OCI-LY7 (cell line): Measurements from ENCODE around the gene CSF1R. TPM values are rescaled to one million over a fixed set of nuclear protein-coding genes. Genes with fewer than 3 reads are reported as not detected.
A peak's percentile ranks its signal among the peaks of the same experiment; 100 is the strongest.

Source experiments
- BruUV-seq: library from RNA; stranded (reverse); fragments of 400-500 nt; replicated peaks from 2 replicates; lab custom pipeline; 2021; lab: Mats Ljungman, UMichigan
- CTCF ChIA-PET: fragments of 300-600 bp; sonication (Branson Sonifier 250); formaldehyde crosslinking; loops from one replicate; lab custom pipeline; 2022; ENCODE audit warnings: antibody characterized with exemption; ENCODE audit not compliant: unreplicated experiment; lab: Charles Lee
- POLR2A ChIA-PET: fragments of 300-600 bp; sonication (Branson Sonifier 250); formaldehyde crosslinking; loops from one replicate; lab custom pipeline; 2022; ENCODE audit warnings: antibody characterized with exemption; lab: Charles Lee
- DNase-seq: peaks from one replicate; pipeline ENCODE4 v3.0.0-alpha.2; 2015; ENCODE audit warnings: low spot score
- H2AFZ ChIP-seq: fragments of 200-600 bp; sonication (generic), shearing (Covaris generic); 2 replicates; pipeline ENCODE4 v1.6.1; 2014; ENCODE audit warnings: mild to moderate bottlenecking, antibody characterized with exemption, low read length, moderate library complexity
- H3K27ac ChIP-seq: fragments of 200-600 bp; sonication (generic); 2 replicates; pipeline ENCODE4 v1.5.1; 2014; ENCODE audit warnings: mixed run types, low read depth, mild to moderate bottlenecking, moderate library complexity, low read length, inconsistent platforms; ENCODE audit not compliant: poor library complexity, severe bottlenecking
- H3K36me3 ChIP-seq: fragments of 200-600 bp; sonication (generic); 2 replicates; pipeline ENCODE4 v1.6.1; 2014; ENCODE audit warnings: mild to moderate bottlenecking, antibody characterized with exemption, low read length, moderate library complexity, mixed read lengths; ENCODE audit not compliant: insufficient read depth
- H3K4me1 ChIP-seq: fragments of 200-600 bp; sonication (generic); 2 replicates; pipeline ENCODE4 v1.5.1; 2014; ENCODE audit warnings: mild to moderate bottlenecking, low read length; ENCODE audit not compliant: insufficient read depth, poor library complexity, severe bottlenecking
- H3K4me2 ChIP-seq: fragments of 200-600 bp; sonication (generic); 2 replicates; pipeline ENCODE4 v1.6.1; 2014; ENCODE audit warnings: mild to moderate bottlenecking, low read length
- H3K4me3 ChIP-seq: fragments of 200-600 bp; sonication (generic); 2 replicates; pipeline ENCODE4 v1.5.1; 2014; ENCODE audit warnings: mild to moderate bottlenecking, low read depth, low read length; ENCODE audit not compliant: poor library complexity, severe bottlenecking
- H3K79me2 ChIP-seq: fragments of 200-600 bp; sonication (generic); 2 replicates; pipeline ENCODE4 v1.6.1; 2016; ENCODE audit warnings: low read depth, mild to moderate bottlenecking, low read length, moderate library complexity, mixed read lengths; ENCODE audit not compliant: insufficient read depth
- H3K9me2 ChIP-seq: fragments of 200-600 bp; sonication (generic); 2 replicates; pipeline ENCODE4 v1.6.1; 2016; ENCODE audit warnings: mild to moderate bottlenecking, low read length, mixed read lengths; ENCODE audit not compliant: insufficient read depth
- H3K9me3 ChIP-seq: fragments of 200-600 bp; sonication (generic); 2 replicates; pipeline ENCODE4 v1.6.1; 2014; ENCODE audit warnings: mild to moderate bottlenecking, mixed run types, low read length, mixed read lengths
- H4K20me1 ChIP-seq: fragments of 200-600 bp; sonication (generic); 2 replicates; pipeline ENCODE4 v1.6.1; 2014; ENCODE audit warnings: mild to moderate bottlenecking, antibody characterized with exemption, low read length, moderate library complexity, mixed read lengths; ENCODE audit not compliant: insufficient read depth
- EZH2phosphoT487 ChIP-seq: fragments of 200-600 bp; sonication (generic); IDR thresholded peaks from 2 replicates; pipeline ENCODE4 v1.6.1; 2018; ENCODE audit warnings: low read depth, borderline replicate concordance, mild to moderate bottlenecking, mixed run types, antibody characterized with exemption, low read length, moderate library complexity, mixed read lengths
- intact Hi-C: fragments of 100-400 bp; cut with micrococcal nuclease; formaldehyde crosslinking; loops from one replicate; pipeline ENCODE4 v1.10.0; 2022; ENCODE audit not compliant: unreplicated experiment
- total RNA-seq, 2 experiments: library from RNA; depleted of rRNA in 1 of 2; stranded (reverse); fragments of >200 nt in 1 of 2; shearing (Covaris generic) in 1 of 2; gene quantifications; 2 replicates each; pipeline ENCODE4 v1.2.3, GENCODE V29; 2014 to 2022
- TF ChIP-seq, protein P1 (sequence below): fragments of 200-600 bp; sonication (generic); conservative IDR thresholded peaks from 2 replicates; pipeline ENCODE4 v1.5.1; 2014; ENCODE audit warnings: mild to moderate bottlenecking, antibody characterized with exemption, low read length, moderate library complexity, mixed read lengths

Gene CSF1R
- total RNA-seq, 2 experiments from 2014 or later: not detected

DNA sequence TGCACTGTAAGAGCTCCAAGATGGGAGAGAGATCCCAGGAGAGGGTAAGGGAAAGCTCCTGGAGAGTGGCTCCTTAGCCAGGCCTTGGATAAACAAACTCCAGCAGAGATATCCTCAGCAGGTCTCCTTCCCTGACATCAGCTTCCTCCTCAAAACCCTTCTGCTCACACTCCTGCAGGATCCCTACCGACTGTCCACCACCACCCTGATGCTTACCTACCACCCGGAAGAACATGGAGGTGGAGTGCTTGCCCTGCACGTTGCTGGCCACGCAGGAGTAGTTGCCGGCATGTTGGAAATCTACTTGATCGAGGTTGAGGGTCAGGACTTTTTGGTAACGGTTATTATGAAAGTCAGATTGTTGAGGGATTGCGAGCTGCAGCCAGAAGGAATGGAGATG lies 9.3 kb downstream of the CSF1R start:
- no peaks in the 10 kb centered on the region for H3K9me2 ChIP-seq
- BruUV-seq: no TSS peak
- H4K20me1 ChIP-seq: no peaks in the 10 kb centered on the region
- no peak overlapping the region for H3K4me3 ChIP-seq
- no peak for DNase-seq
- ChIA-PET CTCF (no interaction called here), POLR2A (interaction anchor here (1.2 kb wide), 1 partner anchor 238 kb away, joined by 3 read pairs; no protein-coding TSS in a partner anchor)
- H3K4me1 ChIP-seq: peaks cover 8% of the 10 kb centered on the region
- H3K27ac ChIP-seq: no peak overlapping the region
- H3K9me3 ChIP-seq: no peaks in the 10 kb centered on the region
- H2AFZ ChIP-seq: no peak overlapping the region
- TF ChIP-seq, protein P1, sequence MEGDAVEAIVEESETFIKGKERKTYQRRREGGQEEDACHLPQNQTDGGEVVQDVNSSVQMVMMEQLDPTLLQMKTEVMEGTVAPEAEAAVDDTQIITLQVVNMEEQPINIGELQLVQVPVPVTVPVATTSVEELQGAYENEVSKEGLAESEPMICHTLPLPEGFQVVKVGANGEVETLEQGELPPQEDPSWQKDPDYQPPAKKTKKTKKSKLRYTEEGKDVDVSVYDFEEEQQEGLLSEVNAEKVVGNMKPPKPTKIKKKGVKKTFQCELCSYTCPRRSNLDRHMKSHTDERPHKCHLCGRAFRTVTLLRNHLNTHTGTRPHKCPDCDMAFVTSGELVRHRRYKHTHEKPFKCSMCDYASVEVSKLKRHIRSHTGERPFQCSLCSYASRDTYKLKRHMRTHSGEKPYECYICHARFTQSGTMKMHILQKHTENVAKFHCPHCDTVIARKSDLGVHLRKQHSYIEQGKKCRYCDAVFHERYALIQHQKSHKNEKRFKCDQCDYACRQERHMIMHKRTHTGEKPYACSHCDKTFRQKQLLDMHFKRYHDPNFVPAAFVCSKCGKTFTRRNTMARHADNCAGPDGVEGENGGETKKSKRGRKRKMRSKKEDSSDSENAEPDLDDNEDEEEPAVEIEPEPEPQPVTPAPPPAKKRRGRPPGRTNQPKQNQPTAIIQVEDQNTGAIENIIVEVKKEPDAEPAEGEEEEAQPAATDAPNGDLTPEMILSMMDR: no peak
- TF ChIP-seq EZH2phosphoT487: no peak
- no peaks in the 10 kb centered on the region for H3K36me3 ChIP-seq
- no peaks in the 10 kb centered on the region for H3K79me2 ChIP-seq
- intact Hi-C loops: no loop called here
- H3K4me2 ChIP-seq: no peak overlapping the region

GRCh38 chr5:150075806-150076205 lies 10.5 kb downstream of the CSF1R start:
- Histone ChIP-seq H3K27ac (no peak overlapping the region), H3K36me3 (no peaks in the 10 kb centered on the region), H3K4me1 (no peaks in the 10 kb centered on the region), H2AFZ (no peak overlapping the region), H3K4me2 (no peak overlapping the region), H3K9me3 (no peaks in the 10 kb centered on the region), H4K20me1 (no peaks in the 10 kb centered on the region), H3K4me3 (no peak overlapping the region), H3K79me2 (no peaks in the 10 kb centered on the region), H3K9me2 (no peaks in the 10 kb centered on the region)
- ChIA-PET CTCF (interaction anchor here (1.1 kb wide), 1 partner anchor 237 kb away, joined by 3 read pairs; no protein-coding TSS in a partner anchor), POLR2A (interaction anchor here (0.6 to 1.0 kb wide), 2 partner anchors 28 to 286 kb away, joined by 3 read pairs; no protein-coding TSS in a partner anchor)
- intact Hi-C loops: no loop called here
- TF ChIP-seq, protein P1: peak; percentile 30; the same call in 1 of the 2 replicates
- no peak for TF ChIP-seq EZH2phosphoT487
- DNase-seq: peak; percentile 9
- BruUV-seq: no TSS peak

GRCh38 chr5:150075233-150075632 lies 11.1 kb downstream of the CSF1R start:
- POLR2A ChIA-PET: interaction anchor here (1.0 kb wide), 1 partner anchor 27 kb away, joined by 3 read pairs; no protein-coding TSS in a partner anchor
- no peak for DNase-seq
- no peaks in the 10 kb centered on the region for H3K9me2 ChIP-seq
- BruUV-seq: no TSS peak
- H3K79me2 ChIP-seq: no peaks in the 10 kb centered on the region
- no peaks in the 10 kb centered on the region for H4K20me1 ChIP-seq
- CTCF ChIA-PET: interaction anchor here (1.1 kb wide), 1 partner anchor 237 kb away, joined by 3 read pairs; no protein-coding TSS in a partner anchor
- TF ChIP-seq EZH2phosphoT487: no peak
- TF ChIP-seq, protein P1: no peak
- no peak overlapping the region for H3K4me2 ChIP-seq
- no peaks in the 10 kb centered on the region for H3K9me3 ChIP-seq
- no peak overlapping the region for H3K27ac ChIP-seq
- no peaks in the 10 kb centered on the region for H3K4me1 ChIP-seq
- no peak overlapping the region for H3K4me3 ChIP-seq
- intact Hi-C loops: no loop called here
- no peak overlapping the region for H2AFZ ChIP-seq
- no peaks in the 10 kb centered on the region for H3K36me3 ChIP-seq
